Stimulated activated CD8-positive, alpha-beta memory T cell treated with anti-CD3 and anti-CD28 coated beads, Interleukin-4, amount 100 ng/mL, for 1 hour (primary cell): ENCODE results near the gene TYR.
"Not testable (repeated sequence)": the region's sequence is repeated elsewhere in the genome, so short reads cannot be mapped to it uniquely, and the experiment has no call there.

Experiments used
- DNase-seq, 2 donors: peaks; one replicate each; pipeline ENCODE4 v3.0.0-alpha.2; 2020; ENCODE audit warnings: low read depth in 2 of 2, low spot score in 1 of 2

TYR gene

DNA sequence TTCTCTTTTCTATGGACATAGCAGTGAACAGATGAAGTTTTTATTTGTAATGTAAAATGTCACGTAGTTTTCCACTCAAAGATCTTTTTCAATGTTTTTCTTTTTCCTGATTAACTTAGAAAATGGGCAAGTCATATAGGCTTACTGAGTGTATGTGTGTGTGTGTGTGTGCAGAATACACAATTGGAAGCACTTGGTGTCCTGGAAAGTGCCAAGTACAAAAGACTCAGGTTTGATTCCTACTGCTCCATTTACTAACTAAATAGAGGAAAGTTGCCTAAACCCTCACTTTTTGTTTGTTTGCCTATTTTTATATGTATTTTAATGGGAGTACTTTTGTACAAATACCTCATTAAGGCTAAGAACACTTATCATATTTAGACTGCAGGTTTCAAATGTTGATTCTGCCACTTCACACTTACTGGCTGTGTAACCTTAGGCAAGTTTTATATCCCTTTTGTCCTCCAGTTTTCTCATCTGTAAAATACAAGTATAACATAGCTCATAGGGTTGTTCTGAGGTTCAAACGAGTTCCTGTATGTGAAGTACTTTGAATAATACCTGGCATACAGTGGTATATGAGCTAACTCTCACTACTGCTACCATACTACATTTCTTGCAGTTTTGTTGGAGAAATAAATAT, 90.1 kb downstream of the TYR start:
- DNase-seq, result no peak

DNA sequence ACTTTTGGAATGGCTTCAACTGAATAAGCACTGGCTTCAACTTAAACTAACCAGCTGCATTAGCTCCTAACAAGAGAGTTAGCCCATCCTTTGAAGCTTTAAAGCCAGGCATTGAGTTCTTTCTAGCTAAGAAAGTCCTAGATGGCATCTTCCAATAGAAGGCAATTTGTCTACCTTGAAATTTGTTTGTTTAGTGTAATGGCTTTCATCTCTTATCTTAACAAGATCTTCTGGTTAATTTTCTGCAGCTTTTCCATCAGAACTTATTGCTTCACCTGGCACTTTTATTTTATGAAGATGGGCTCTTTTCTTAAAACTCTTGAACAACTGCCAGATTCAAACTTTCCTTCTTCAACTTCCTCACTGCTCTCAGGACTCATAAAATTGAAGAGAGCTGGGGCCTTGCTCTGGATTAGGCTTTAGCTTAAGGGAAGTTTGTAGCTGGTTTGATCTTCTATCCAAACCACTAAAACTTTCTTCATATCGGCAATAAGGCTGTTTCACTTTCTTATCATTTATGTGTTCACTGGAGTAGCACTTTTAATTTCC, 94.9 kb downstream of the TYR start:
- not testable (repeated sequence) for DNase-seq

DNA sequence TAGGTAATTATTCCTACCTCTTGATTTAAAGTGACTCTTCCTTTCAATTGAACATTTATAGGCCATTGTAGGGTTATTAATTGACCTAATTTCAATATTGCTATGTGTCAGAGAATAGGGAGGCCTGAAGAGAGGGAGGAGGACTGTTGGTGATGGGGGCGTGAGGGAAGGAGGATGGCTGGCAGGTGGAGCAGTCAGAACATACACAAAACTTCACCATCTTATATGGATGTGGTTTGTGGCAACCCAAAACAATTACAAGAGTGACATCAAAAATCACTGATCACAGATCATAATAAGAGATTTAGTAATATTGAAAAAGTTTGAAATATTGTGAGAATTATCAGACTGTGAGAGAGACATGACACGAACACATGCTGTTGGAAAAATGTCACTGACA, 95.5 kb downstream of the TYR start:
- DNase-seq, result not testable (repeated sequence)

DNA sequence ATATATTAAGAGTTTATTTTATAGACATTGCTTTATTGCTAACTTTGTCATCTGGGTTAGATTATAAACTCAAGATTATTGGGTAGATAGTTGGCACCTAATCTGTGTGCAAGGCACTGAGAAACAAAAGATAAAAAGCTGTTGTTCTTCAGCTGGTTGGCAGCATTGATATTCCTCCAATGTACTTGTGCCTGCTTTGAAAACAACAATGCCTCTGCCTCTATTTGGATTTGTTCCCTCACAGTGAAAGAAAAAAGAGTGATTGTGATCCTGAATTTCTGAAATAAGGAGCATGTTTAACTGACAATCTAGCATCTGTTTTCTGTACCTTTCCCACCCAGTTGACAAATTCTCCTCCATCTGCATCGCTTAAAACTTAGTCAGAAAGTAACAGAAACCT, 98.3 kb downstream of the TYR start:
- DNase-seq, result no peak

GRCh38 chr11:89279176-89279575, 101.5 kb downstream of the TYR start:
- DNase-seq, result no peak

DNA sequence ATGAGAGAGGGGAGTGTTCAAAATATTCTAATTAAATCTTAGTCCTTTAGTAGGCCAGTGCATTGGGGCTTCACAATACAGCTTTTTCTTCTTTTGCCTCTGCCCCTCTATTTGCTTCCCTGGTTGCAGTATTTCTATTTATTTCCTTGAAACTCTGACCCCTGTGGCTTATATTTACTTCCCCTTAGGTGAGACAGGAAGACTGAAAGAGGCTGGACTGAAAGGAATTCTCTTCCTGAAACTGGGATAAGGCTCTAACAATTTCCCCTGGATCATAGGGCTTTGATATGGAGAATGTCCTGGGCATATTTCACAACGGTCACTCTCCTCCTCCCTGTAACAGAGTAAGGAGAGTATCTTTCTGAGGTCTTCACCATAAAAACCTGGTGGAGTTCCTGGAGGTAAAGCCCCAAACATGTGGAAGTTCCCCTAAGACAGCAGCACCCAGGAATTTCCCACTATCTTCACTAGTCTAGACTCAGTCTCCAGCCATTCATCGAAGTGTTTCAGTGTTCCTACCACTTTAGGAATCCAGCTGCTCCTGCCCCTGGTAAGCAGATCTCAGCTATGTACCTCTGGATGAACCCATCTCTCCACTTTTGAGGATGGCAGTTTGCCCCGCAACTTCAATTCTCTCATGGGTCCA, 103.5 kb downstream of the TYR start:
- not testable (repeated sequence) for DNase-seq

DNA sequence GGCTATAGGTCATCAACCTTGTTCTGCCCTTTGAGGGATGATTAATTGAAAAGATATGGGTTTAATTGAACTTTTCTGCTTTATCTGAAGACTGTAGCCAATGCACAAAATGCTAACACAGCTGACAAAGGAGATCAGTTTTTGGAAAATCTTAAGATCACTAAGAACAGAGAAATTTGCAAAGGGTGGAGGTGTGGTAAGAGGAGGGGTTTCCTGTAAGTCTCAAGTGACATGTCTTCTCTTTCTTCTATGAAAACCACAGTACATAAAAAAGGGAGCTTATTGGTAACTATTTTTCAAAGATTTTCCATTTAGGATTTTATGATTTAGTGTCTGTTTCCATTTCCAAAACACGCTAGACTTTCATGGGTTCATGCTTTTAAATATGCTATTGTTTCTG, 108.9 kb downstream of the TYR start:
- not testable (repeated sequence) for DNase-seq

- DNase-seq, result not testable (repeated sequence)
Observed at GRCh38 chr11:89288004-89288403, 110.3 kb downstream of the TYR start.

GRCh38 chr11:89293965-89294679, 116.4 kb downstream of the TYR start:
- DNase-seq, result no peak

- not testable (repeated sequence) for DNase-seq
Observed at GRCh38 chr11:89295023-89295422, 117.3 kb downstream of the TYR start.

DNA sequence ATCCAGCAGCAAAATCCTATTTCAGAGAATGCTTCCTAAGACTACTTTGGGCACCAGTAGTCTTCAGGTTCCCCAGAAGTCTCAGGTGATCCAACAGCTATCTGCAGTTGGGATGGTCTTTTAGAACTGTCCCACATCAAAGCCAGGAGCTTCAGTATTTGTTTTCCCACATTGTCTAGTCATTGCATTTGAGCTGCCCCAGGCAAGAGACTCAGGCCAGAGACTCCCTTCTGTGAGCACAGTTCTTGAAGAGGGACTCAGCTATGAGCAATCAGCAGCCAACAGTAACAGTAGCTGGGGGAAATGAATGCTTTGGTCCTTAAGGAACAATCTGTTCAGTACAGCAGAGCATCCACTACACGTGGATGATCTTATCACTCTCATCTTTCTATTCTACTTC, 125.4 kb downstream of the TYR start:
- not testable (repeated sequence) for DNase-seq

- not testable (repeated sequence) for DNase-seq
Observed at GRCh38 chr11:89308272-89308671, 130.6 kb downstream of the TYR start.

DNA sequence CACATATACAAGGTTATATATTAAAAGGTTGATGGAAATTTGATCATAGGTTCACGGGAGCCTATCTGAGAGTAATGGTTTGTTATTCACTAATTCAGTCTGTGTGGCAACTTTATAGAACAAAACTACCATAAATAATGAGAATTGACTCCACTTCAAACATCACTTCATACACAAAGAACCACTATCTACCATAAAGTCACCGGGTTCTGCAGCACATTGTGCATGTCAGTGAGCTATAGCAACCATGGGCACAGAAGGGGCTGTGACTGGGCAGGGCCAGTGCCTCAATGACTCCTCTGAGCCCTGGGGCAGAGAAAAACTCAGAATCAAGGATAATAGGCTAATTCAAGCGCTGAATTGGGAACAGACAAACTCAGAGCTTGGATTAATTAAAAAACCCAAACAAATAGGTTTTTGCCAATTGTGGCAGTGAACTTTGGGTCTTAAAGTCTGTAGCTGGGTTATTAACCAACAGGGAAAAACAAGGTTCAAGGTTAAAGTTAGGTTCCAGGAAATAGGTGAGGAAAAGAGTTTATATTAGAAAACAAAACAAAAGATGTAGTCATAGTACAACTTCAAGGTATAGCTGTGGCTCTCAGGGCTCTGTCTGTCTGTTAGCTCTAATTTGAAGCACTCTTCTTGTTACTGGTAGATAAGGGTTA, 131.8 kb downstream of the TYR start:
- not testable (repeated sequence) for DNase-seq

- not testable (repeated sequence) for DNase-seq
Observed at GRCh38 chr11:89310607-89311006, 132.9 kb downstream of the TYR start.

- DNase-seq, result no peak
Observed at GRCh38 chr11:89321401-89321800, 143.7 kb downstream of the TYR start.

DNA sequence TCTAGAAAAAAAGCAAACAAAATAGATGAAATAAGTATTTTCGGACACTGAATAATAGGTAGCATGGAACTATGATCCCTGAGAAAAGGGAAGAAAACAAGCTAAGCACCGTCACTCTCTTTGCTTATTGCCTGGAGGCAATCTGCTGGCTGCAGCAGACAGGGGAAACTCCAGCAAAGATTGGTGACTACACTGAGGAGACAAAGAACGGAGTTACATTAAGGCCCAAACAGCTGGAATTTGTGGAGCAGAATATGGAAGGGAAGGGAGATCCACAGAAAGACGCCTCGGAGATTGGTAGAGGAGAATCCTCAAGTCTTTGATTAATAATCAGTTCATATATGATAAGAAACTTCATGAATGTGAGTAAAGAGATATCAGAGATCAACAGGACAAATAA, 150.2 kb downstream of the TYR start:
- no peak for DNase-seq

GRCh38 chr11:89331940-89332339, 154.3 kb downstream of the TYR start:
- DNase-seq, result not testable (repeated sequence)

- not testable (repeated sequence) for DNase-seq
Observed at GRCh38 chr11:89333704-89334103, 156.0 kb downstream of the TYR start.

- not testable (repeated sequence) for DNase-seq
Observed at GRCh38 chr11:89337100-89337650, 159.5 kb downstream of the TYR start.

DNA sequence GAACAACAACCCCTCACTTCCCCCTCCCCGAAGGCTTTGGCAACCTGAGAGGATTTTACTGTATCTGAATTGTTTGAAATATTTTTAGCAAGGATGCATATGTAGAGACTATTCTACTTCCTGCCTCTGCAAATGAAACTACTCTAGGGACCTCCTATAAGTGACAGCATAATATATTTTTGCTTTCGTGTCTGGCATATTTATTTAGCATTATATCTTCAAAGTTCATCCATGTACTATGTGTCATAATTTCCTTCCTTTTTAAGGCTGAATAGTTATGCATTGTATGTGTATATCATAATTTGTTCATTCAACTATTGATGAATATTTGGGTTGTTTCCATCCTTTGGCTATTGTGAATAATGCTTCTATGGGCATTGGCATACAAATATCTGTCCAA, 160.4 kb downstream of the TYR start:
- not testable (repeated sequence) for DNase-seq

DNA sequence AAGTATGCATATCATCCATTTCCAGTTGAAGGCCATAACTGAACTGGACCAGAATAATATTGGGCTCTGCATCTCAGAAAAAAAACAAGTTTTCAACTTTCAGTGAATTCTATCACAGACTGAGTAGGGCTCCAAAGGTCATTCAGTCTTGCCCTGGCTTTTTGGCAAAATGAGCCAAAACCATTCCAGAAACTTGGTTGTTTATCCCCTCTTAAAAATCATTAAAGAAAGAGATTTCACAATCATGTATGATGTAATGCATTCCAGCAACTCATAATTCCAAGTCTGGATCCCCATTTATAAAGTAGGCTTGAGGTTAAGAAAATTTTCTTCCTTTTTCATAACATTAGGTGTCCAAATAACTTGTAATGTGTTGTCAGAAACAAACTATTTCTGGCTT, 162.8 kb downstream of the TYR start:
- DNase-seq, result not testable (repeated sequence)
